ENCODE results near the gene IFNAR2. TPM values are rescaled to one million over a fixed set of nuclear protein-coding genes. Genes with fewer than 3 reads are reported as not detected.

IFNAR2 gene
- total RNA-seq, 4 donors from 2014 or later, result 6.6 to 13.2 (median 9.7) TPM

DNA sequence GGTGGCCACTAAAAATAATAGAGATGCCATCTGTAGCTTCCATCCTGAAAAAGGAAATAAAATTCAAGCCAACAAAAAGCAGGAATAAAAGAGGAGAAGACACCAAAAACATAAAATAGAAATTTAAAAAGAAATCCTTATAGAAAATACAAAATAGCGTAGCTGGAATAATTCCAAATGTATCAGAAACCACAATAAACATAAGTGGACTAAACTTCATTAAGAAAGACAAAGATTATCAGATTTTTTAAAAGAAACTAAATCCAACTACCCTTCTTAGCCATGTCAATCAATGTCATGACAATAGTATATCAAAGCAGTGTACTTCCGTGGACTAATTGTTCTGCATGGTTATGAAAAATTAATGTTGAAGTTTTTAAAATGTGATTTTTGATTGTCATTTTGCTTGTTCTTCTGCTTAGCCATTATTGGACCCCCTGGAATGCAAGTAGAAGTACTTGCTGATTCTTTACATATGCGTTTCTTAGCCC, 49.6 kb downstream of the IFNAR2 start:
- H3K4me1 ChIP-seq, result no peaks in the 10 kb centered on the region
- H3K27me3 ChIP-seq, result no peaks in the 10 kb centered on the region
- peaks cover 0 to 83% (median 0%) of the 10 kb centered on the region in 3 donors for H3K36me3 ChIP-seq
- H3K27ac ChIP-seq, result no peak overlapping the region
- no peaks in the 10 kb centered on the region for H3K9me3 ChIP-seq
- no peak for TF ChIP-seq POLR2A (IDR thresholded peaks at IDR 0.05)
- TF ChIP-seq, protein P1, sequence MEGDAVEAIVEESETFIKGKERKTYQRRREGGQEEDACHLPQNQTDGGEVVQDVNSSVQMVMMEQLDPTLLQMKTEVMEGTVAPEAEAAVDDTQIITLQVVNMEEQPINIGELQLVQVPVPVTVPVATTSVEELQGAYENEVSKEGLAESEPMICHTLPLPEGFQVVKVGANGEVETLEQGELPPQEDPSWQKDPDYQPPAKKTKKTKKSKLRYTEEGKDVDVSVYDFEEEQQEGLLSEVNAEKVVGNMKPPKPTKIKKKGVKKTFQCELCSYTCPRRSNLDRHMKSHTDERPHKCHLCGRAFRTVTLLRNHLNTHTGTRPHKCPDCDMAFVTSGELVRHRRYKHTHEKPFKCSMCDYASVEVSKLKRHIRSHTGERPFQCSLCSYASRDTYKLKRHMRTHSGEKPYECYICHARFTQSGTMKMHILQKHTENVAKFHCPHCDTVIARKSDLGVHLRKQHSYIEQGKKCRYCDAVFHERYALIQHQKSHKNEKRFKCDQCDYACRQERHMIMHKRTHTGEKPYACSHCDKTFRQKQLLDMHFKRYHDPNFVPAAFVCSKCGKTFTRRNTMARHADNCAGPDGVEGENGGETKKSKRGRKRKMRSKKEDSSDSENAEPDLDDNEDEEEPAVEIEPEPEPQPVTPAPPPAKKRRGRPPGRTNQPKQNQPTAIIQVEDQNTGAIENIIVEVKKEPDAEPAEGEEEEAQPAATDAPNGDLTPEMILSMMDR (IDR thresholded peaks at IDR 0.05), result no peak
- no peak overlapping the region for H3K4me3 ChIP-seq
- no peak for DNase-seq

Other genes starting within 250 kb of the IFNAR2 start
- gene OLIG2, start 204.0 kb upstream of the IFNAR2 start, total RNA-seq, result not detected
- not detected for gene OLIG1, start 159.8 kb upstream of the IFNAR2 start, total RNA-seq
- gene IL10RB, start 36.4 kb downstream of the IFNAR2 start, total RNA-seq, result 10 to 100 TPM in 3 of 4 donors, 1 to 10 TPM in 1; 6.6 to 95.6 (median 74.0) TPM
- 10 to 100 TPM; 14.9 to 23.1 (median 21.9) TPM for gene IFNAR1, start 95.0 kb downstream of the IFNAR2 start, total RNA-seq
- 10 to 100 TPM; 53.7 to 96.3 (median 67.6) TPM for gene IFNGR2, start 173.5 kb downstream of the IFNAR2 start, total RNA-seq

Data from Peyer's patch (tissue), 4 donors.